ENCODE results near the gene SLC2A2. TPM values are rescaled to one million over a fixed set of nuclear protein-coding genes. Genes with fewer than 3 reads are reported as not detected.

The SLC2A2 gene
- not detected in 2 replicates for total RNA-seq

DNA sequence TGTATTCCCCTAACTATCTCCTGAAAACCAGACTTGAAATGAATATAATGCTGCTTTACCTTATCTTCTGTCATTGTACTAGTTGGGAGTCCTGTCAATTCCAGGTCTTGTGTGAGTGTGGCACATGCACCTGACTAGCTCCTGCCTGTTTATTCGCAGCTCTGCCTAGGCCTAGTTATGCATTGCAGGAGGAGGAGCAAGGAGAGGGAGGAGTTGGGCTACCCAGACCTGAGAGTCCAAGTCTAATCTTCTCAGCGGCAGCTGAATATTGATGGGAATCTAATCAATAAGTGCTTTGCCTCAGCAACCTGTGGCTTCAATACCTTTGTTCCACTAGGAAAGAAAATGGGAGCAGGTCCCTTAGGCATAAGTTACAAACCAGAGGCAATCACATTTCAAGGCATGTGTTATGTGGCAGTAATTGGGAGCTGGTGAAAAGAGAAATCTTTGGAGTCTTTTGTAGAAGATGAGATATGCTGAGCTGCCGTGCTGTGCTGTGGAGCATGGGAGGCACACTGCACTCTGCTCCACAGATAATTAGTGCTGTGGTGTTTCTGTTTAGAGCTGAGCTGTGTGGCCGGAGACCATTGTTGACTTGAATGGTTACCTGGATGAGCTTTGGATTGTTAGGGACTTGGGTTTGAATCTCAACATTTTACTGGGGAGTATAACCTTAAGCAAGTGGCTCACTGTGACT is at the start of gene SLC2A2:
TSS of gene SLC2A2 (minus strand) at position 124 of the 697 bp plus-strand sequence. CDS start at position 74, 50 bp downstream.

Other genes starting within 250 kb of the SLC2A2 start
- gene RPL22L1, start 156.5 kb downstream of the SLC2A2 start, total RNA-seq = 26.7 and 44.9 TPM in 2 replicates
- 10.2 and 11.4 TPM in 2 replicates for gene EIF5A2, start 118.1 kb downstream of the SLC2A2 start, total RNA-seq

All from aortic smooth muscle cell (primary cell).